ENCODE measurements around the gene TIMELESS.

DNA sequence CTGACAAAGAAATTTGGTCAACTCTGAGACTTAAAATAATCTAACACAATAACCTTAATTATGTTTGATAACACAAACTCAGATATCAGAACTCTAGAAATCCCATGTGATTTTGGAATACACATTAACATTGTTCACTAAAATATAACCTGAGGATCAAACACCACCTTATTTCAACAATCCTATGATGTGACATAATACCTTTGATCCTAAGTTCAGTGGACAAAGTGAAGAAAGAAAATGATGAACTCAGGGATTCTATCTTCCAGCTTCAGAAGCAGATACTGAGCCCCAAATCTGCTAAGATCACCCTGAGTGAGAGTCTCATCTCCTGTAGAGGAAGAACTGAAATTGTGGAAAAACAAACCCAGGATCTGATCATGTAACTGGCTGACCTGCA lies 50.9 kb downstream of the TIMELESS start:
- TF ChIP-seq NFYA (IDR thresholded peaks at IDR 0.05; ENCODE audit: borderline replicate concordance, low read depth, low read length) (no peak), NFYB (IDR thresholded peaks at IDR 0.05; ENCODE audit: insufficient read depth, low read depth, low read length) (no peak), RBBP5 (conservative IDR thresholded peaks at IDR 0.05) (no peak), CHD1 (IDR thresholded peaks at IDR 0.05; ENCODE audit: low read depth, low read length) (no peak), PAX8 (IDR thresholded peaks at IDR 0.05) (no peak), FOXM1 (IDR thresholded peaks at IDR 0.05; ENCODE audit: low read depth, low read length) (no peak), FOXK2 (IDR thresholded peaks at IDR 0.05) (no peak), MXI1 (IDR thresholded peaks at IDR 0.05; ENCODE audit: low read depth, low read length) (no peak), EP300 (IDR thresholded peaks at IDR 0.05; ENCODE audit: borderline replicate concordance in 1 of 2, control insufficient read depth in 1 of 2, low read depth in 2 of 2, low read length in 2 of 2) (no peak), EZH2 (IDR thresholded peaks at IDR 0.05; ENCODE audit: borderline replicate concordance, control insufficient read depth, low read depth, low read length) (no peak)
- TF ChIP-seq, protein P1, sequence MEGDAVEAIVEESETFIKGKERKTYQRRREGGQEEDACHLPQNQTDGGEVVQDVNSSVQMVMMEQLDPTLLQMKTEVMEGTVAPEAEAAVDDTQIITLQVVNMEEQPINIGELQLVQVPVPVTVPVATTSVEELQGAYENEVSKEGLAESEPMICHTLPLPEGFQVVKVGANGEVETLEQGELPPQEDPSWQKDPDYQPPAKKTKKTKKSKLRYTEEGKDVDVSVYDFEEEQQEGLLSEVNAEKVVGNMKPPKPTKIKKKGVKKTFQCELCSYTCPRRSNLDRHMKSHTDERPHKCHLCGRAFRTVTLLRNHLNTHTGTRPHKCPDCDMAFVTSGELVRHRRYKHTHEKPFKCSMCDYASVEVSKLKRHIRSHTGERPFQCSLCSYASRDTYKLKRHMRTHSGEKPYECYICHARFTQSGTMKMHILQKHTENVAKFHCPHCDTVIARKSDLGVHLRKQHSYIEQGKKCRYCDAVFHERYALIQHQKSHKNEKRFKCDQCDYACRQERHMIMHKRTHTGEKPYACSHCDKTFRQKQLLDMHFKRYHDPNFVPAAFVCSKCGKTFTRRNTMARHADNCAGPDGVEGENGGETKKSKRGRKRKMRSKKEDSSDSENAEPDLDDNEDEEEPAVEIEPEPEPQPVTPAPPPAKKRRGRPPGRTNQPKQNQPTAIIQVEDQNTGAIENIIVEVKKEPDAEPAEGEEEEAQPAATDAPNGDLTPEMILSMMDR (IDR thresholded peaks at IDR 0.05 in 2 of 3, conservative IDR thresholded peaks at IDR 0.05 in 1 of 3; ENCODE audit: control insufficient read depth in 2 of 3, extremely low read depth in 1 of 3, insufficient read depth in 1 of 3, low read depth in 3 of 3, low read length in 3 of 3): no peak
- TF ChIP-seq, protein P2, sequence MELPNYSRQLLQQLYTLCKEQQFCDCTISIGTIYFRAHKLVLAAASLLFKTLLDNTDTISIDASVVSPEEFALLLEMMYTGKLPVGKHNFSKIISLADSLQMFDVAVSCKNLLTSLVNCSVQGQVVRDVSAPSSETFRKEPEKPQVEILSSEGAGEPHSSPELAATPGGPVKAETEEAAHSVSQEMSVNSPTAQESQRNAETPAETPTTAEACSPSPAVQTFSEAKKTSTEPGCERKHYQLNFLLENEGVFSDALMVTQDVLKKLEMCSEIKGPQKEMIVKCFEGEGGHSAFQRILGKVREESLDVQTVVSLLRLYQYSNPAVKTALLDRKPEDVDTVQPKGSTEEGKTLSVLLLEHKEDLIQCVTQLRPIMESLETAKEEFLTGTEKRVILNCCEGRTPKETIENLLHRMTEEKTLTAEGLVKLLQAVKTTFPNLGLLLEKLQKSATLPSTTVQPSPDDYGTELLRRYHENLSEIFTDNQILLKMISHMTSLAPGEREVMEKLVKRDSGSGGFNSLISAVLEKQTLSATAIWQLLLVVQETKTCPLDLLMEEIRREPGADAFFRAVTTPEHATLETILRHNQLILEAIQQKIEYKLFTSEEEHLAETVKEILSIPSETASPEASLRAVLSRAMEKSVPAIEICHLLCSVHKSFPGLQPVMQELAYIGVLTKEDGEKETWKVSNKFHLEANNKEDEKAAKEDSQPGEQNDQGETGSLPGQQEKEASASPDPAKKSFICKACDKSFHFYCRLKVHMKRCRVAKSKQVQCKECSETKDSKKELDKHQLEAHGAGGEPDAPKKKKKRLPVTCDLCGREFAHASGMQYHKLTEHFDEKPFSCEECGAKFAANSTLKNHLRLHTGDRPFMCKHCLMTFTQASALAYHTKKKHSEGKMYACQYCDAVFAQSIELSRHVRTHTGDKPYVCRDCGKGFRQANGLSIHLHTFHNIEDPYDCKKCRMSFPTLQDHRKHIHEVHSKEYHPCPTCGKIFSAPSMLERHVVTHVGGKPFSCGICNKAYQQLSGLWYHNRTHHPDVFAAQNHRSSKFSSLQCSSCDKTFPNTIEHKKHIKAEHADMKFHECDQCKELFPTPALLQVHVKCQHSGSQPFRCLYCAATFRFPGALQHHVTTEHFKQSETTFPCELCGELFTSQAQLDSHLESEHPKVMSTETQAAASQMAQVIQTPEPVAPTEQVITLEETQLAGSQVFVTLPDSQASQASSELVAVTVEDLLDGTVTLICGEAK (IDR thresholded peaks at IDR 0.05; ENCODE audit: borderline replicate concordance): no peak
- TF ChIP-seq, protein P3, sequence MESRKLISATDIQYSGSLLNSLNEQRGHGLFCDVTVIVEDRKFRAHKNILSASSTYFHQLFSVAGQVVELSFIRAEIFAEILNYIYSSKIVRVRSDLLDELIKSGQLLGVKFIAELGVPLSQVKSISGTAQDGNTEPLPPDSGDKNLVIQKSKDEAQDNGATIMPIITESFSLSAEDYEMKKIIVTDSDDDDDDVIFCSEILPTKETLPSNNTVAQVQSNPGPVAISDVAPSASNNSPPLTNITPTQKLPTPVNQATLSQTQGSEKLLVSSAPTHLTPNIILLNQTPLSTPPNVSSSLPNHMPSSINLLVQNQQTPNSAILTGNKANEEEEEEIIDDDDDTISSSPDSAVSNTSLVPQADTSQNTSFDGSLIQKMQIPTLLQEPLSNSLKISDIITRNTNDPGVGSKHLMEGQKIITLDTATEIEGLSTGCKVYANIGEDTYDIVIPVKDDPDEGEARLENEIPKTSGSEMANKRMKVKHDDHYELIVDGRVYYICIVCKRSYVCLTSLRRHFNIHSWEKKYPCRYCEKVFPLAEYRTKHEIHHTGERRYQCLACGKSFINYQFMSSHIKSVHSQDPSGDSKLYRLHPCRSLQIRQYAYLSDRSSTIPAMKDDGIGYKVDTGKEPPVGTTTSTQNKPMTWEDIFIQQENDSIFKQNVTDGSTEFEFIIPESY (IDR thresholded peaks at IDR 0.05): no peak
- TF ChIP-seq, protein P4, sequence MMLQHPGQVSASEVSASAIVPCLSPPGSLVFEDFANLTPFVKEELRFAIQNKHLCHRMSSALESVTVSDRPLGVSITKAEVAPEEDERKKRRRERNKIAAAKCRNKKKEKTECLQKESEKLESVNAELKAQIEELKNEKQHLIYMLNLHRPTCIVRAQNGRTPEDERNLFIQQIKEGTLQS (IDR thresholded peaks at IDR 0.05; ENCODE audit: borderline replicate concordance, extremely low read depth, low read depth, low read length): no peak

All from GM12878 (cell line).